Eye (tissue), 1 donor: Measurements from ENCODE around the gene SHD.
"Not testable (repeated sequence)": the region's sequence is repeated elsewhere in the genome, so short reads cannot be mapped to it uniquely, and the experiment has no call there.

Experiments
- DNase-seq: peaks from one replicate; pipeline ENCODE4 v3.0.0-alpha.2; 2015

Gene SHD

GRCh38 chr19:4327252-4327876 is 48.3 kb downstream of the SHD start:
- peak; percentile 80 for DNase-seq

DNA sequence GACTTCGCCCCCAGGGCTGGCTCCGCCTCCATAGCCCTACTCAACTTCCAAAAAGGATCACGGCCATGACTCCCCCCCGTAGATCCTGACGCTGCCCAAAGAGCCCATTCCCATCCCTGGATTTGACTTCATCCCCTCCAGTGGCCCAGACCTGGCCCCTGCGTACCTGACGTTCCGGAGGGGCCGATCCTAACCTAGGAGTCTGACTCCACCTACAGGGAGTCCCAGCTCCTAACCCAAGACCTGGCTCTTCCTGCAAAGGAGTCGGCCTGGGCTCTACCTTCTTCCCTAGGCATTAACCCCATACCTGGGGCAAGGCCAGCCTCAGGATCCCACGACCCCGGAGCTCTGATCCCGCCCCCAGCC is 48.8 kb downstream of the SHD start:
- DNase-seq, result no peak

GRCh38 chr19:4328243-4328990 is 49.4 kb downstream of the SHD start:
- peak; percentile 99 for DNase-seq

DNA sequence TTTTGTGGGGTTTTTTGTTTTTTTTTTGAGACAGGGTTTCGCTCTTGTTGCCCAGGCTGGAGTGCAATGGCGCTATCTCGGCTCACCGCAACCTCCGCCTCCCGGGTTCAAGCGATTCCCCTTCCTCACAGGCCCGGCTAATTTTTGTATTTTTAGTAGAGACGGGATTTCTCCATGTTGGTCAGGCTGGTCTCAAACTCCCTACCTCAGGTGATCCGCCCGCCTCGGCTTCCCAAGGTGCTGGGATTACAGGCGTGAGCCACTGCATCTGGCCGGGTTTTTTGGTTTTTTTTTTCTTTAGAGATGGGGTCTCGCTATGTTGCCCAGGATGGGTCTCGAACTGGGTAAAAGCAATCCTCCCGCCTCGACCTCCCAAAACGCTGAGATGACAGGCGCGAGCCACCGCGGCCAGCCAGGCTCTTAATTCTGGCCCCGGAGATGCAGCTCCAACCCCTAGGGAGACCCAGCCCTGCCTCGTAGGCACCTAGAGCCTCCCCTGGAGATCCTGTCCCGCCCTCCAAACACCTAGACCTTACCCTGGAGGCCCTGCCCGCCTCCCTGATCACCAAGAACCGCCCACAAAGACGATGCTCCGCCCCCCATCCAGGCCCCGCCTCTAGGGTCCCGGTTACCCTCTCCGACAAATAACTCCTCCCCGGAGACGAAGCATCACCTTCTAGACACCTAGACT is 50.1 kb downstream of the SHD start:
- DNase-seq, result not testable (repeated sequence)

DNA sequence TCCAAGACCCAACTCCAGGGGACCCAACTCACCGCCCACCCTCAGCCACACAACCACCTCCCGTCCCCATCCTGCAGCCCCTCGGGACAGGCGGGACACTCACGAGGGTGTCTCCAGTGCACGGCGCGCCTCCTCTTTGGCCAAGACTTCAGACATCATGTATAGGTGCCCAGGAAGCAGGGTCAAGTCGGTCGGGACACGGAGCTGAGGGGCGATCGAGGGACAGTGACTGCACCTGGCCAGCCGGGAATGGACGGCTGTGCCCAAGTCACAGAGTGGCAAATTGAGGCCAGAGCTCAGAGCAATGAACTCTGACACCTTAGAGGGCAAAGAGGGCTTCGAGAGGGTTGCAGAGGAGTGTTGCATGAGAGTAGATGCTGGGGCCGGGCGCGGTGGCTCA is 50.8 kb downstream of the SHD start:
- DNase-seq, result no peak

- no peak for DNase-seq
Measured at GRCh38 chr19:4334929-4335570, 56.0 kb downstream of the SHD start.

DNA sequence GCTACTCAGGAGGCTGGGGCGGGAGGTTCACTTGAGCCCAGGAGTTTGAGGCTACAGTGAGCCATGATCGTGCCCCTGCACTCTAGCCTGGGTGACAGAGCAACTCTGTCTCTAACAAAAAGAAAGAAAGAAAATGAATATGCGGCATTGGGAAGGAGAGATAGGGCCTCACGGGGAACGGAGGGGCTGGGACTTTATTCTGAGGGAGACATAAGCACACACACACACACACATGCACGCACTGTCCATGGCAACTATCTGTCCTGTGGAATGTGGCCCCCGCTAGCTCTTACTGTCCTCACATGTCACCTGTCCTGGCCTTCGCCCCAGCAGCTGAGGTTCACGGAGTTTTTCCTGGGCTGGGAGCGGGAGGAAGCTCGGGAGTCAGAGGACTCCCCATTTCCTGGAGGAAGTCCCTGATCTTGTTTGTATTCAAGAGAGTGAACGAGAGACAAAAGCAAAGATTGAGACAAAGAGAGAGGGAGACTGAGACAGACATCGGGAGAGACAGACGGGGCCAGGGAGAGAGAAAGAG is 58.9 kb downstream of the SHD start:
- DNase-seq, result peak; percentile 45

GRCh38 chr19:4338441-4339355 is 59.6 kb downstream of the SHD start, which contains the start of gene STAP2:
TSS of gene STAP2 (minus strand) at chr19:4338827. CDS start at chr19:4338753, 74 bp downstream.
- DNase-seq, result no peak
